BLaER1 (cell line): ENCODE measurements around the gene CDCA4.
A peak's percentile ranks its signal among the peaks of the same experiment; 100 is the strongest.

Source experiments
- H3K27ac ChIP-seq: shearing (Covaris generic); formaldehyde crosslinking; 2 replicates; pipeline ENCODE4 v1.8.1; 2022
- H3K27me3 ChIP-seq: shearing (Covaris generic); formaldehyde crosslinking; 2 replicates; pipeline ENCODE4 v1.8.1; 2022
- H3K36me3 ChIP-seq: shearing (Covaris generic); formaldehyde crosslinking; 2 replicates; pipeline ENCODE4 v1.8.1; 2022
- H3K4me1 ChIP-seq: shearing (Covaris generic); formaldehyde crosslinking; 2 replicates; pipeline ENCODE4 v1.8.1; 2022
- H3K4me2 ChIP-seq: shearing (Covaris generic); formaldehyde crosslinking; 2 replicates; pipeline ENCODE4 v1.8.1; 2022
- H3K4me3 ChIP-seq: shearing (Covaris generic); formaldehyde crosslinking; 2 replicates; pipeline ENCODE4 v1.8.1; 2022
- H3K9ac ChIP-seq: shearing (Covaris generic); formaldehyde crosslinking; 2 replicates; pipeline ENCODE4 v1.8.1; 2022
- H3K9me3 ChIP-seq: shearing (Covaris generic); formaldehyde crosslinking; 2 replicates; pipeline ENCODE4 v1.8.1; 2022
- H4K20me1 ChIP-seq: shearing (Covaris generic); formaldehyde crosslinking; 2 replicates; pipeline ENCODE4 v1.8.1; 2022
- Cebpa-rat ChIP-seq: shearing (Covaris generic); IDR thresholded peaks from 2 replicates; pipeline ENCODE4 v1.8.1; 2022

Gene CDCA4

DNA sequence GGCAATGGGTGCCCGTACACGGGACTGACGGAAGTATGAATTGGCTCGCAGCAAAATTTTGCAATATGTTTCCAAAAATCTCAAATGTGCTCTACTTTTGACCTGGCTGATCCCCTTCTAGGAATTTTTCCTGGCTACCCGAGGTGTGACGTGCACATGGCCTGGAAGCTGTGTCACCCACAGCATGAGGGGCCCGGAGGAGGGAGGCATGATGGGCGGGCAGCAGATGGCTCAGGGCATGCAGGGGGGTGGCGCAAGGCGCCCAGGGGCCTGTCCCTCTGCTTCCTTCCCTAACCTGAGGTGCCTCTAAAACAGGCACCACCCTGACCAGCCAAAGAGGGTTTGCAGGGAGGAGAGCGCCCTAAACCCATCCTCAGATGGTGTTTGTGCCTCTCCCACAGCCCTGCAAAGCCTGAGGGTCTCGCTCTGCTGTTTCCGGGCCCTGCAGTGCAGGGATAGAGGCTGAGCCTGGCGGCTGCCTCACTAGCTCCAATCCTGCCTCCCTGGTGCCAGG lies 37.7 kb upstream of the CDCA4 start:
- H3K27me3 ChIP-seq: no peaks in the 10 kb centered on the region
- H3K4me3 ChIP-seq: peak overlapping the region; percentile 62
- H4K20me1 ChIP-seq: peaks cover 85% of the 10 kb centered on the region
- no peaks in the 10 kb centered on the region for H3K9me3 ChIP-seq
- H3K4me2 ChIP-seq: peak overlapping the region; percentile 100
- TF ChIP-seq Cebpa-rat: no peak
- peak overlapping the region; percentile 96 for H3K27ac ChIP-seq
- peaks cover 45% of the 10 kb centered on the region for H3K36me3 ChIP-seq
- peak overlapping the region; percentile 88 for H3K9ac ChIP-seq
- H3K4me1 ChIP-seq: peaks cover 62% of the 10 kb centered on the region

DNA sequence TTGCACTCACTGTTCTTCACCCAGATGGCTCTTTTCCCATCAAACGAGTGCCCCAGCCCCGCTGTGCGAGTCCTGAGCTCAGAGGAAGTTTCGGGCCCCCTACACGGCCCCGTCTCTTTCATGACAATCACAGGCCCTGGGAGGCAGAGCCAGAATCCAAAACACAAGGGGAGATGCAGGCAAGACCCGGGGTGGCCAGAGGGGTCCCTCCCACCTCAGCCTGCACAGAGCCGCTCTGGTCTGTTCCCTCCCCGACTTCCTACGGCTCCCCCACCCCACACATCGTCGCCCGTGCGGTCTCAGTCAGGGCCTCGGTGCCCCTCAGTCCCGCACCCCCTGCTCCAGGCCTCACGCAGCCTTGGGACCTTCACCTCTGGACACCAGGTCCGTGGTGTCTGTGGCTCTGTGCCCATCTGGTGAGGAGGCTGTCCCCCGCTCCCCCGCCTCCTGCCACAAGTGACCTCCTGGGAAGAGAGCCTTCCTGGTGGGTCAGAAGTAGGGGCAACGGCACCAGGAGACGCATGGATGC lies 35.5 kb upstream of the CDCA4 start:
- H3K36me3 ChIP-seq: peaks cover 67% of the 10 kb centered on the region
- peaks cover 40% of the 10 kb centered on the region for H3K4me1 ChIP-seq
- H3K9me3 ChIP-seq: no peaks in the 10 kb centered on the region
- H3K27me3 ChIP-seq: no peaks in the 10 kb centered on the region
- H3K4me3 ChIP-seq: no peak overlapping the region
- H4K20me1 ChIP-seq: peaks cover 95% of the 10 kb centered on the region
- 0 out of 2 replicates have a peak overlapping the region, but pooled peaks have one; percentile 38 for H3K9ac ChIP-seq
- no peak overlapping the region for H3K4me2 ChIP-seq
- no peak overlapping the region for H3K27ac ChIP-seq
- no peak for TF ChIP-seq Cebpa-rat

DNA sequence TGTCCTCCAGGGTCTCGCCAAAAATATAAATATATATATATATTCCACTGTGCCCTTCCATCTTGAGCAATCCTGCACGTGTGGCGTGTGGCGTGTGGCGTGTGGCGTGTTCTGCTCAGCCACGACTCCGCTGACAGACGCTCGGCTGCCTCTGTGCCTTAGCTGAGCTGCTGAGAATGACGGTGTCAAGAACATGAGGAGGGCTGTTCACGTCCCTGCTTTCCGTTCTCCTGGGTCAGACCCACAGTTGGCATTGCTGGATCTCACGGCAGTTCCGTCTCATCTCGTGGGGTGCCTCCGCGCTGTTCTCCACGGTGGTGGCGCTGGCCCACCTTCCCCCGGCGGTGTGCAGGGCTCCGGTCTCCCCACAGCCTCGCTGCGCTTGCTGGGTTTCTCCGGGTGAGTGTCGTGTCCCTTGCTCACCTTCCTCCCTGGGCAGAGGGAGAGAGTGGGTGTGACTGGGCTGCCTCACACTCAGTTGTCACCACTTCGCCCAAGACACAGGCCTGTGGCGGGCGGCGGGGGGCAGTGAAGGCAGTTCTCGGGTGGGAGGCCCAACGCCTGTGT lies 34.9 kb upstream of the CDCA4 start:
- H3K4me3 ChIP-seq: no peak overlapping the region
- no peak overlapping the region for H3K27ac ChIP-seq
- H3K4me2 ChIP-seq: no peak overlapping the region
- H3K9ac ChIP-seq: 0 out of 2 replicates have a peak overlapping the region, but pooled peaks have one; percentile 38
- peaks cover 73% of the 10 kb centered on the region for H3K36me3 ChIP-seq
- no peaks in the 10 kb centered on the region for H3K9me3 ChIP-seq
- H4K20me1 ChIP-seq: peaks cover 96% of the 10 kb centered on the region
- no peaks in the 10 kb centered on the region for H3K27me3 ChIP-seq
- TF ChIP-seq Cebpa-rat: no peak
- H3K4me1 ChIP-seq: peaks cover 34% of the 10 kb centered on the region

DNA sequence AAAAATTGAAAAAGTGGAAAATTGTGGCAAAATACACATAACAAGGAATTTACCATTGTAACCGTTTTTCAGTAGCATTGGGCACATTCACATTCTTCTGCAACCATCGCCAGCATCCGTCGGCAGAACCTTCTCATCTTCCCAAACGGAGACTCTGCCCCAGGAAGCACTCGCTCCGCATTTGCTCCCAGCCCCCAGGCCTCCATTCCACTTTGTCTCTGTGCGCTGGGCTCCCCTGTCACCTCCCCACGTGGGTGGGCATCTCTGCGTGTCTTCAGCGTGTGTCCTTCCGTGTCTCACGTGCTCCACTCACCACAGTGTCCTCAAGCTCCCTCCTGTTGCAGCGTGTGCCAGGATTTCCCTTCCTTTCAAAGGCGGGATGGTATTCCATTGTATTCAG lies 34.5 kb upstream of the CDCA4 start:
- H3K9ac ChIP-seq: no peak overlapping the region
- TF ChIP-seq Cebpa-rat: no peak
- H3K9me3 ChIP-seq: no peaks in the 10 kb centered on the region
- H3K4me1 ChIP-seq: peaks cover 30% of the 10 kb centered on the region
- no peaks in the 10 kb centered on the region for H3K27me3 ChIP-seq
- no peak overlapping the region for H3K4me3 ChIP-seq
- H3K27ac ChIP-seq: no peak overlapping the region
- H4K20me1 ChIP-seq: peaks cover 99% of the 10 kb centered on the region
- H3K4me2 ChIP-seq: no peak overlapping the region
- H3K36me3 ChIP-seq: peaks cover 78% of the 10 kb centered on the region

DNA sequence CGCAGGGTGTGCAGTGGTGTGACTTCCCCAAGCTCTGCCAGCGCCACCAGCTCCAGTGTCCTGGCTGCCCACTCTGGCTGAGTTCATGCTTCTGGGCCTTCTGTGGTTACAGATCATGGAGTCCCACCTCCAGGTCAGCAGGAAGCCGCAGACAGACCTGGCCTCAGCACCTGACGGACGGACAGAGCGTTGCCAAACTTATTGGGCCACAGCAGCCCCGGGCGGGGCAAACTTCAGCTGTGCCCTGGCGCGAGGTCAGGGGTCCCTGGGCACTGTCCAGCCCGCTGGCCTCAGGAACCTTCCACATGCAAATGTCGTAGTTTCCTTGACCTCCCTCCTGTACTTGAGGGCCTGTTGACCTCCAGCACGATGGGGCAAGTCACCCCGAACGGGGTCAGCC lies 33.1 kb upstream of the CDCA4 start:
- Histone ChIP-seq H3K4me1 (peaks cover 16% of the 10 kb centered on the region), H4K20me1 (peaks cover 99% of the 10 kb centered on the region), H3K9ac (no peak overlapping the region), H3K9me3 (no peaks in the 10 kb centered on the region), H3K27me3 (no peaks in the 10 kb centered on the region), H3K36me3 (peaks cover 91% of the 10 kb centered on the region), H3K27ac (no peak overlapping the region), H3K4me3 (no peak overlapping the region), H3K4me2 (no peak overlapping the region)
- TF ChIP-seq Cebpa-rat: no peak

DNA sequence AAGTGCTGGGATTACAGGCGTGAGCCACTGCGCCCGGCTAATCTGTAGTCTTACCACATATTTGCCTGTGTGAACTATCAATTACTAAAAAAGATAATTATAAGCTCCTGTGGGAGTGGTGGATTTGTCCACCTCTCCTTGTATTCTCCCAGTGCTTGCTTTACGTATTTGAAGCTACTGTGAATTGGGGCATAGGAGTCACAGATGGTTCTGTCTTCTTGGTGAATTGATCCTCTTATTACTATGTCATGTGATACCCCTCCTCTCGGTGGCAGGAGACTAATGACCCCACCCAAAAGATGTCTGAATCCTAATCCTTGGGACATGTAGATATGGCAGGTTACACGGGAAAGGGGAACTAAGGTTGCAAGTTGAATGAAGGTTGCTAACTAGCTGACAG lies 32.5 kb upstream of the CDCA4 start:
- no peak overlapping the region for H3K4me2 ChIP-seq
- peaks cover 10% of the 10 kb centered on the region for H3K4me1 ChIP-seq
- no peaks in the 10 kb centered on the region for H3K27me3 ChIP-seq
- no peaks in the 10 kb centered on the region for H3K9me3 ChIP-seq
- no peak overlapping the region for H3K9ac ChIP-seq
- peaks cover 97% of the 10 kb centered on the region for H4K20me1 ChIP-seq
- peaks cover 96% of the 10 kb centered on the region for H3K36me3 ChIP-seq
- H3K4me3 ChIP-seq: no peak overlapping the region
- H3K27ac ChIP-seq: no peak overlapping the region
- TF ChIP-seq Cebpa-rat: no peak

DNA sequence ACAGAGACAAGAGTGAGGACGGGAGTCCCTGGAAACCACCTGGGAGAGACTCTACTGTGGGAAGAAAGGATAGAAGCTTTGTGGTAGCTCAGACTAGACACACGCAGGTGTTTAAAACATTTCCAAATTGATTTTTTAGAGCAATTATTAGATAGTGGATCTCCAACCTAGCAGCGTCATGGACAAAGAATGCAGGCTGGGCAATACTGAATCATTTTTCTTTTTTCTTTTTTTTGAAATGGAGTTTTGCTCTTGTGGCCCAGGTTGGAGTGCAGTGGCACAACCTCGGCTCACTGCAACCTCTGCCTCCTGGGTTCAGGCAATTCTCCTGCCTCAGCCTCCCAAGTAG lies 31.2 kb upstream of the CDCA4 start:
- H3K36me3 ChIP-seq: peaks cover 95% of the 10 kb centered on the region
- H3K9ac ChIP-seq: no peak overlapping the region
- TF ChIP-seq Cebpa-rat: no peak
- H3K4me1 ChIP-seq: no peaks in the 10 kb centered on the region
- H3K9me3 ChIP-seq: no peaks in the 10 kb centered on the region
- H3K4me3 ChIP-seq: no peak overlapping the region
- H3K27ac ChIP-seq: no peak overlapping the region
- H3K4me2 ChIP-seq: no peak overlapping the region
- peaks cover 96% of the 10 kb centered on the region for H4K20me1 ChIP-seq
- no peaks in the 10 kb centered on the region for H3K27me3 ChIP-seq

DNA sequence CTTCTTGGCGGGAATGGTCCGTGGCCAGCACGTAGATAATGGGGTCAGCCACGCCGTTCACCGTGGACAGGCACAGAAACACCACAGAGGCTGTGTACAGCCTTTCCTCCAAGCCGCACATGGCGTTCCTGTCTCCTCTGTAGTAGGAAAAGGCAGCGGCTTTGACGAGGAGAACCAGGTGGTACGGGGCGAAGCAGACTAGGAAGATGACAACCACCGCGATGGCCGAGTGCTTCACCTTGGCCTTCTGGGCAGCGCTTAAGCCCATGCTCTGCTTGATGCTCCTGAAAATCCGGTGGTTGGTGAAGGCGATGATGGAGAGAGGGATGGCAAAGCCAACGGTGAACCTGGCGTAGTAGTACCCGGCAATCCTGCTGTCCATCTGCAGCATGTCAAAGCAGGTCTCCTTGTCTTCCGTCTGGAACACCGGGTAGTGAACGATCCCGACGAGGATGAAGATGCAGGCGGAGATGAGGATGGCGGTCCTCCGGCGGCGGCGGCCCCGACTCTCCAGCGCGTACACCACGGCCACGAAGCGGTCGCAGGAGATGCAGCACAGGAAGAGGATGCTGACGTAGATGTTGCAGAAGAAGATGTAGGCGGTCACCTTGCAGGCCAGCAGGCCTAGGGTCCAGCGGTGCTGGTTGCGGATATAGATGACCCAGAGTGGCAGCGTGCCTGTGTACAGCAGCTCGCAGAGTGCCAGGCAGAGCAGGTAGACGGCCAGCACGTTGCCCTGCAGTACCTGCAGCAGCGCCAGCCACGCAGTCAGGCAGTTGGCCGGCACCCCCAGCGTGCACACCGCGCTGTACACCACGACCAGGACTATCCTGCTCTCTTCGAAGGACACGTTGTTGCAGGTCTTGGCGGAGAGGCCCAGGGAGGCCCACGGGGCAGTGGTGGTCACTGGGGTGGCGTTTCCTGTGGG lies 30.6 kb upstream of the CDCA4 start:
- Histone ChIP-seq H3K27ac (no peak overlapping the region), H3K36me3 (peaks cover 94% of the 10 kb centered on the region), H3K9ac (no peak overlapping the region)

DNA sequence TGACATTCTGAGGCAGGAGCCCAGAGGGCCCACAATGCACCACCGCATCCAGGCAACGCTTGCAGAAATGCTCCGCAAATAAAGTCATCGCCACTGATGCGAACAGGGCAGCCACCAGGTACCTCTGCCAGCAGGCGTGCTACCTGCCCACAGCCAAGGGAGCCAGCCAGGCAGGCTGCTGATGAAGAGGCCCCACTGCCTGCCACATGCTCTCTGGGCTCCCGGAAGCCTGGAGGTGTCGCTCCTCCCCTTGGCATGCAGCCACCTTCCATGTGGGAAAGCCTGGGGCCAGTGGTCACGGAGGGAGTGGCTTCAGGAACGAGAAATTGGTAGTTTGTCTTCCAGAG lies 29.6 kb upstream of the CDCA4 start:
- TF ChIP-seq Cebpa-rat: no peak

More for the DNA sequence above, 30.6 kb upstream of the CDCA4 start:
- no peak for TF ChIP-seq Cebpa-rat
- Histone ChIP-seq H3K9me3 (no peaks in the 10 kb centered on the region), H3K4me1 (peaks cover 5% of the 10 kb centered on the region), H3K27me3 (no peaks in the 10 kb centered on the region), H3K4me3 (no peak overlapping the region), H3K4me2 (no peak overlapping the region), H4K20me1 (peaks cover 96% of the 10 kb centered on the region)

More for the DNA sequence above, 29.6 kb upstream of the CDCA4 start:
- Histone ChIP-seq H4K20me1 (peaks cover 92% of the 10 kb centered on the region), H3K4me2 (no peak overlapping the region), H3K27ac (no peak overlapping the region), H3K9ac (no peak overlapping the region), H3K4me1 (peaks cover 13% of the 10 kb centered on the region), H3K27me3 (no peaks in the 10 kb centered on the region), H3K4me3 (no peak overlapping the region), H3K36me3 (peaks cover 85% of the 10 kb centered on the region), H3K9me3 (no peaks in the 10 kb centered on the region)
